IPS-NIHi7 (cell line): ENCODE data around the gene PHACTR2.

Source experiments
- DNase-seq: peaks from one replicate; pipeline ENCODE4 v3.0.0; 2012; ENCODE audit warnings: mixed read lengths; ENCODE audit errors: extremely low spot score

The PHACTR2 gene

GRCh38 chr6:143675382-143675900 is 2.3 kb upstream of the PHACTR2 start:
- DNase-seq: no peak

DNA sequence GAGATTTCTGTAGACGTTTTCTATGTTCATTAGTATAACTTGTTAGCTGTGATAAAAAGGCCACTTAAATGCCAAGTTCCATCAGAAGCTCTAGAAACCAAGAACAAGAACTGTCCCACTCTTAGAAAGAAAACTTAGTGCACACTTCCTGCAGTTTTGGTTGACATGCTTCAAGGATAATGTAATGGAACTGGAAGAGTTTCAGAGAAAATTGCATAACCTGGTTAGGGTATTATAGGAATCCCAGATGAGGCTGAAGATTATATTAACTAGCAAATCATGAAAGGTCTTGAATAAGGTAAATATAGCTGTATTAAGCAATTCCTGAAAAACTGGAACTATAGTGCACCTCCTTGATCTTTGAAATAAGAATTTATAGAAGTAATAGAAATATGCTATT is 1.8 kb upstream of the PHACTR2 start:
- DNase-seq: no peak

DNA sequence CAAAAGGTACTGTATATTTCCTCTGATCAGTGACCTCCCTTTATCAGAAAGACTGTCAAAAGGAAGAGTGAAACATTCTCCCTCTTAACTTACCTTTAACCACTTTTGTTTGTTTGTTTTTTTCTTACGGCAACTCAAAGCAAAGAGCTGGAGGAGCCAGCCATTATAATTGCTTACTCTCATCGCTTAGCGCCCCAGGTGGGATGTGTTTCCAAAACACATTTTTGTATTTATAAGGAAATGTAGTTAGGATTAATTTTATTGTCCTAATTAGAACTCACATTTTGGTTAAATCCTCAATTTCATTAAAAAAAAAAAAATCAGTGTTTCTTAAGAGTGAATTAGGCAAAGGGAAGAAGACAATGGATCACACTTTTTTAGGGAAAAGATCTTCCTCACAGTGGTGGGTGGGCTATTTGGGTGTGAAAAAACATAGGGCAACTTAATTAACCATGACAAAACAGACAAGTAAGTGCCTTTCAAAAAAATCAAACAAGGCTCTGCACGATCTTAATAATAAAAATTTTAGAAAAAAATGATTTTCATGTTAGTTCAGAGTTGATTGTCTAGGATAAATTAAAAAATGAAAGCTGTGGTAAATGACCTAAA is 1.2 kb upstream of the PHACTR2 start:
- no peak for DNase-seq

- DNase-seq: no peak
These were observed 231 bp upstream of the PHACTR2 start for GRCh38 chr6:143677577-143677890.

- no peak for DNase-seq
These were observed 1.3 kb downstream of the PHACTR2 start for GRCh38 chr6:143679041-143679440.

GRCh38 chr6:143680141-143680540 is 2.4 kb downstream of the PHACTR2 start:
- no peak for DNase-seq

- DNase-seq: no peak
These were observed 5.0 kb downstream of the PHACTR2 start for GRCh38 chr6:143682805-143683204.

DNA sequence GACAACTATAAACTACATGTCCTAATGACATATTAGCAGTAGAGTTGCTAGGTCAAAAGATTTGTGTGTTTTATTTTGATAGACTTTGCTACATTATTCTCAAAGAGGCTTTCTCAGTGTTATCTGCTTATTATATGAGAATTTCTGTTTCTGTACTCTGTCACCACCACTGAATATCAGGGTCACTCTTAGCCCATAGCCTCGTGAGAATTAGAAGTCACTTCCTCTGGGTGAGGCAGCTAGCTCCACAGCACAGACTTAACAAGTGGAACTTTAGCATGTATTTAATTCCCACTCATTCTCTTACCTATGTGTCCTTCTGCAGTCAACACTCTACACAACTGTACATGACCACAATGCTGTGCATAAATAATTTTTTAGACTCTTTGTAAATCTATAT is 6.7 kb downstream of the PHACTR2 start:
- no peak for DNase-seq

GRCh38 chr6:143685653-143686052 is 7.9 kb downstream of the PHACTR2 start:
- DNase-seq: no peak

DNA sequence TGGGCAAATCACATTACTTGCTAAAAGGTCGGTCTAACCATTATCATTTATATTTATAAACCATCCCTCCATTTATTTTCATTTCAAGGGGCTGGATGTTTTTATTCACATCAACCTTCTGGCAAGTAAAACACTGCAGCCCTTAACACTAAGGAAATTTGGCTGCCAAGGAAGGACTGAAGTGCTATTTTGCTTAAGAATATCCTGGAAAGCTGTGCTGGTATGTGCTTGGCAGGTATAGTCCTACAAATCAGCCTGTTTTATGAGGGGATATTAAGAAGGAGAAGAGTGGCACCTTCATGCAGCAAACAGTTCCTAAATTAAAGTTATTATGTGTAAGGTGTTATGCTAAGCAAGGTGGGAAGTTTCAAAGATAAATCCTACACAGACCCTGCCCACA is 9.8 kb downstream of the PHACTR2 start:
- no peak for DNase-seq

DNA sequence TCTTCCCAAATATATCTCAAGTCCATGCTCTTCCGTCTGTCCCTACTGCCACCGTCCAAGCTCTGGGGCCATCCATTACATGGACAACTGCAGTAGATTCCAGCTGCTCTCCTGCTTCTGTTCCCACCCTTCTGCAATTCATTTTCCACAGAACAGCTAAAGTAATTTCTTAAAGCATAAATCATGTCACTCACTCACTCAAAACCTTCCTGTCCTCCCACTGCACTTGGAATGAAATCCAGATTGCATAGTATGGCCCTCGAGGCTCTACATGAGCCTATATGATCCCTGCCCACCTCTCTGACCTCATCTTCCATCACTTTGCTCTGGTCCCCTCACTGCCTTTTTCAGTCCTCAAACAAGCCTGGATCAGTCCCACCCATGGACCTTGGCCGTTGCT is 10.9 kb downstream of the PHACTR2 start:
- DNase-seq: no peak

DNA sequence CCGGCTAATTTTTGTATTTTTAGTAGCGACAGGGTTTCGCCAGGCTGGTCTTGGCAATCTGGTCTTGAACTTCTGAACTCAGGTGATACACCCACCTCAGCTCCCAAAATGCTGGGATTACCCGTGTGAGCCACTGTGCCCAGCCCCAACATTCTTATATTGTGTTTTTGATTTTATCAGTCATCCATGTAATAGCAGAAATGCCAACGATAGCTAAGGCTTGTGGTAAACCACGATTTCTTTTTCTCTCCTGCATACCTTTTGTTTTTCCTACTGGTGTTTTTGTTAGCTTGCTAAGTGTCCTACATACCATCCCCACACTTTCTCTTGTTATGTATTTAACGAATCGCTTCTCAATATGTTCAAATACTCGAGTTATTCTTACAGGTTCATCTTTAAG is 12.1 kb downstream of the PHACTR2 start:
- no peak for DNase-seq

DNA sequence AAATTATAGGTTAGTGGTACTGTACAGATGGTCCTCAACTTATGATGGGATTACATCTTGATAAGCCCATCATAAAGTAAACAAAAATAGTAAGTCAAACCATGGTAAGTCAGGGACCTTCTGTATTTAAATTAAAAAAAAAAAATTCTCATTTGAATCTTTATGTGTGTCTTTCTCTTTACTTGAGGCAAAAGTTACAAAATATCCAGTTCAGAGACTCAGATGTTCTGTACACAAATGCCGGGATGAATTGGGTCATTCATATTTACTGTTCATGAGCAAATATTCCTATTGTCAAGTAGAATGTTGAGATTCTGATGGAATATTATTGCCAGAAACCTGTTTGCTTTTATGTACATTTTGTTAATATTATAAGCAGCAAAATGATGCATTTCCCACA is 13.4 kb downstream of the PHACTR2 start:
- no peak for DNase-seq

GRCh38 chr6:143691900-143692636 is 14.3 kb downstream of the PHACTR2 start:
- no peak for DNase-seq

DNA sequence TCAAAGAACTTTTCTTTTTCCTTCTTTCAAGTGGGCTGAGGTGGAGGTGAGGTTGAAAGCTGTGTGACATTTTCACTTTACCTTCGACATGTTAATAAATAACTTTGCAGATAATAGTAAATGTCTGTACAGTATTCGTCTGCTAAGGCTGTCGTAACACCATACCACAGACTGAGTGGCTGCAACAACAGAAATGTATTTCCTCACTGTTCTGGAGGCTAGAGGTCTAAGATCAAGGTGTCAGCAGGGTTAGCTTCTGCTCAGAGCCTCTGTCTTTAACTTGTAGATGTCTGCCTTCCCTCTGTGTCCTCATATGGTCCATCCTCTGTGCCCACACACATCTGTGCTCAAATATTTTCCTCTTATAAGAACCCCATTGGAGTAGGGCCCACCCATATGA is 14.9 kb downstream of the PHACTR2 start:
- no peak for DNase-seq

DNA sequence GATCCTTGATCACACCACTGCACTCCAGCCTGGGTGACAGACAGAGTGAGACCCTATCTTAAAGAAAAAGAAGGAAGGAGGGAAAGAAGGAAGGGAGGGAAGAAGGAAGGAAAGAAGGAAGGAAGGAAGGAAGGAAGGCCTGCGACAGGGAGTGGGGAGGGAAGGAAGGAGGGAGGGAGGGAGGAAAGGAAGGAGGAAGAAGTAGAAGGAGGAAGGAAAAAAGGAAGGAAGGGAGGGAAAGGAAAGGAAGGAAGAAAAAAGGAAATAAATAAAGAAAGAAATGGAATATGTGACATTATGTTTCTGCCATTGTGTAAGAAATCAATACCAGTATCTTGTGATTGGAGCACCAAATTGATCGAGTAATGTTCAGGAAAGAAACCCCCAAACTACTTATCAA is 16.2 kb downstream of the PHACTR2 start:
- no peak for DNase-seq

DNA sequence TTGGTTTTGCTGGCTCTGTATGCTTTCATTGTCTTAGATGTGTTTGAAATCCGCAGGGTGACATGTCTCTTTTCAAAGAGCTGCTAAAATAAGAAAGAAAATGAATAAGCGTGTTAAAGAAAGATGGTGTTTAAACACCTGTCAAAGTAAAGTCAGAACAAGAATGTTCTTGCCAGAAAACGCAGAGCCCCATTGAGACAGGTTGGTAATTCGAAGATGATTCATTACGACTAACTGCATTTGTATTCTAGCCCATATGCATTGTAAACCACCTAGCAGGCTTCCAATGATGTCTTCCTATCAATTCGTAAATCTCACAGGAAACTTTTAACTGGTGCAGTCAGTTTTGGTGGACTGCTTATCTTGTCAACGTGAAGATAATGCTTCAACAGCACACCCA is 16.8 kb downstream of the PHACTR2 start:
- DNase-seq: no peak

DNA sequence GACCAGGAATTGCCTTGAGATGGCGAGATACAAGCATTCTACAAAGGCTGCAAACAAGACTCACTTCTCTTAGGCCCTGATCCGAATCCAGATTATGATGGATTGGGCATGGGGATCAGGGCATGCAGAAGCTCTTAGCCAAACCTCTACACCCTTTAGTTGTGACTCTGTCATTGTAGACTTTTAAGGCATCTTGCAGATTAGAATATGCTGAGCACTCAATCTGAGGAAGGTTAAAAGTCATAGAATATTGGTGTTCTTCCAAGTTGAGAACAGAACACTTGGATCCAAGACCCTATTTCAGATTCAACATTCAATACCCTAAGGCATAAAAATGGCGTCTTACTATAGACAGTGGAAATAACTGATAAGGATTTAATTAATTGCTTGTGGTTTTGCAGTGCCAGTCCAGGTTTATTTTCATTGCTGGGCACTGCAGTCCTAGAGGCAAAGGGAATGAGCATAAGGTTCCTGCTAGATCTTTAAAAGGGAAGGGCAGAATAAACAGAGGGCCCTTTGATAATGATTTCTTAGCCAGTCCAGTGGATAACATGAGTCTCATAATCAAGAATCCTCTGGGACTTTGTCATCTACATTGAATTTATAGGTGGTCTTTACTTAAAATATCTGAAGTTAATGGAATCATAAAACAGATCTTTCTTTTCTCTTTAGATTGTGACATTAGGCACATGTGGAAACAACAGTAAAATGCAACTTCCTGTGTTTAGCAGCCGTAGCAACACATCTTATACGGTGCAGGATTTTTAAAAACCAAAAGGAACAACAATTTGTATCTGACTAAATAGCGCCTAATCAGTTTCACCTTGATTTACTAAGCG is 17.6 kb downstream of the PHACTR2 start:
- DNase-seq: no peak

GRCh38 chr6:143695969-143696663 is 18.4 kb downstream of the PHACTR2 start:
- DNase-seq: no peak

- DNase-seq: no peak
These were observed 18.9 kb downstream of the PHACTR2 start for GRCh38 chr6:143696664-143697000.

DNA sequence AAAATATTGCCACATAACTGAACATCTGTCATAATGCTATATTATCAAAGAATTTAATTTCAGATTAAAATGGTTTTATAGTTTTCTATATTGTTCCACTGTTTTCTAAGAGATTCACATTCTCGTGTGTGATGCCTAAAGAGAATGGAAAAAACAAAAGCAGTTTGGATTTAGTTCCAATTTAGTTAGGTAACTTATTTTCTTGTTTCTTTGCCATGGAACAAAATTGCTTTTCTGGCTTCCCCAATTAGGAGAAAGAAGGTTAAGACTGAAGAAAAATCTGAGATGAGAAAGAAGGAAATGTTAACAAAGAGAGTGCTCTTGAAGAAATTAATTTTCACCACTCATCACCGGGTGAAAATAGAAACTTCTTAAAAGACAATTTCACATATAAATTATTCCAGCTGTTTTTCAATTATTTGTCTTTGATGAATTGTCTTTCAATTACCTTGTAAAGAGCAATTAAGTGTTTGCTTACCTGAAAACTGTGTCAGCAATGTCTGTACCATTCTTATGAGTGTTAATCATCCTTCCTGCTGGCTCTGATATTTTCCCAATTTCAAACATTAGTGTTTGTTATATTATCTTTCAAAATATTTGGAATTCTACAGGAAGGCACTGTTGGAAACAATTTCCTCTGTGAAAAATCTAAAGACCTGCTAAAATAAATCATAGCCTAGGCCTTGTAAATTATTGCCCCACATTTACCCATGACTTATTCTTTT is 19.5 kb downstream of the PHACTR2 start:
- no peak for DNase-seq

DNA sequence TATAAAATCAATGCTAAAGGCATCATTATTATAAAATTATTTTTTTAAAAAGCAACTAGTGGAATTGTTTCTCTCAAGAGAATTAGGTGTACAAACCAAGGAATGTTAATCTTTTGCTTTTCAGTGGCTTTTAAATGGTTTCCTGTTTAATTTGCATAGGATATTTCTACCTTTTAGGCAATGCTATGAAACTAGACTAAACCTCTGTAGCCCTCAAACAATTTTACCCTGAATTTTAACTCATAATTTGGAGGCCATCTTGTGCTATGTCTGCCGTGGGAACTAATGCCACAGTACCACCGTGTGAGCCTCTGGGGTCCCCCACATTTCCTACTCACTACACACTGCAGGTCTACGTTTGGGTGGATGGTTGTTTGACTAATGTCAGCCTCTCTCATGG is 20.6 kb downstream of the PHACTR2 start:
- no peak for DNase-seq
